Mesenchymal stem cell (in vitro differentiated cells and primary cell): ENCODE data around the gene CFAP300.

Source experiments
- DNase-seq: peaks from one replicate; pipeline ENCODE4 v3.0.0-alpha.2; 2013
- H2AFZ ChIP-seq: one replicate; pipeline ENCODE4 v1.6.1; 2013; ENCODE audit warnings: low read depth, mild to moderate bottlenecking, control low read depth, inconsistent platforms, low read length, moderate library complexity
- H2AK5ac ChIP-seq: 2 replicates; pipeline ENCODE4 v1.6.1; 2013; ENCODE audit warnings: low read length, moderate library complexity, mild to moderate bottlenecking, inconsistent platforms; ENCODE audit not compliant: severe bottlenecking
- H2BK120ac ChIP-seq: one replicate; pipeline ENCODE4 v1.6.1; 2013; ENCODE audit warnings: low read depth, mild to moderate bottlenecking, inconsistent platforms, low read length, moderate library complexity
- H2BK12ac ChIP-seq, 2 experiments: one replicate each; pipeline ENCODE4 v1.6.1; 2013; ENCODE audit warnings: inconsistent platforms in 2 of 2, low read length in 2 of 2, mild to moderate bottlenecking in 2 of 2, moderate library complexity in 2 of 2, control low read depth in 1 of 2
- H2BK15ac ChIP-seq: one replicate; pipeline ENCODE4 v1.6.1; 2013; ENCODE audit warnings: mild to moderate bottlenecking, low read depth, inconsistent platforms; ENCODE audit not compliant: poor library complexity, severe bottlenecking
- H2BK5ac ChIP-seq: 2 replicates; pipeline ENCODE4 v1.6.1; 2013; ENCODE audit warnings: low read depth, mild to moderate bottlenecking, low read length, control low read depth, inconsistent platforms; ENCODE audit not compliant: poor library complexity, severe bottlenecking
- H3K14ac ChIP-seq, 2 experiments: one replicate each; pipeline ENCODE4 v1.6.1; 2013; ENCODE audit warnings: inconsistent platforms in 2 of 2, low read length in 2 of 2, control low read depth in 1 of 2, mild to moderate bottlenecking in 1 of 2, moderate library complexity in 1 of 2
- H3K18ac ChIP-seq, 2 experiments: one replicate each; pipeline ENCODE4 v1.6.1; 2013; ENCODE audit warnings: inconsistent platforms in 2 of 2, low read length in 2 of 2, control low read depth in 1 of 2, low read depth in 1 of 2, mild to moderate bottlenecking in 1 of 2
- H3K23ac ChIP-seq, 2 experiments: one replicate each; pipeline ENCODE4 v1.6.1; 2013; ENCODE audit warnings: inconsistent platforms in 2 of 2, low read length in 2 of 2, mild to moderate bottlenecking in 2 of 2, moderate library complexity in 2 of 2, control low read depth in 1 of 2
- H3K27ac ChIP-seq: 2 replicates; pipeline ENCODE4 v1.5.1; 2013; ENCODE audit warnings: mild to moderate bottlenecking, moderate library complexity, low read length, control low read depth, inconsistent platforms; ENCODE audit not compliant: poor library complexity, severe bottlenecking
- H3K27me3 ChIP-seq, 2 experiments: 2 replicates each; pipeline versions ENCODE4 v1.6.1 to v1.7.0; 2013; ENCODE audit warnings: low read length in 2 of 2, mild to moderate bottlenecking in 2 of 2, moderate library complexity in 2 of 2, control low read depth in 1 of 2, inconsistent platforms in 1 of 2; ENCODE audit not compliant: control insufficient read depth in 1 of 2, insufficient read depth in 1 of 2
- H3K36me3 ChIP-seq, 2 experiments: 2 replicates each; pipeline versions ENCODE4 v1.6.1 to v1.7.0; 2013; ENCODE audit warnings: low read length in 2 of 2, control low read depth in 1 of 2, inconsistent platforms in 1 of 2, low read depth in 1 of 2, mild to moderate bottlenecking in 1 of 2; ENCODE audit not compliant: insufficient read depth in 2 of 2, control insufficient read depth in 1 of 2
- H3K4ac ChIP-seq, 2 experiments: one replicate each; pipeline ENCODE4 v1.6.1; 2013; ENCODE audit warnings: inconsistent platforms in 2 of 2, low read length in 2 of 2, mild to moderate bottlenecking in 2 of 2, moderate library complexity in 2 of 2, control low read depth in 1 of 2, low read depth in 1 of 2
- H3K4me1 ChIP-seq: 2 replicates; pipeline ENCODE4 v1.6.1; 2013; ENCODE audit warnings: low read depth, low read length, control low read depth; ENCODE audit not compliant: control insufficient read depth, insufficient read depth
- H3K4me2 ChIP-seq: 2 replicates; pipeline ENCODE4 v1.6.1; 2013; ENCODE audit warnings: low read length, mild to moderate bottlenecking, inconsistent platforms; ENCODE audit not compliant: poor library complexity, severe bottlenecking
- H3K4me3 ChIP-seq, 2 experiments: 2 replicates each; pipeline versions ENCODE4 v1.5.1 to v1.7.0; 2013; ENCODE audit warnings: low read length in 2 of 2, mild to moderate bottlenecking in 2 of 2, control low read depth in 1 of 2, low read depth in 1 of 2; ENCODE audit not compliant: insufficient read depth in 1 of 2
- H3K79me1 ChIP-seq: replicated peaks from 2 replicates; pipeline ENCODE4 v1.6.1; 2013; ENCODE audit warnings: mild to moderate bottlenecking, control low read depth, low read length, inconsistent platforms; ENCODE audit not compliant: poor library complexity, severe bottlenecking
- H3K9ac ChIP-seq: 2 replicates; pipeline ENCODE4 v1.7.0; 2013; ENCODE audit warnings: mild to moderate bottlenecking, low read length, moderate library complexity
- H3K9me3 ChIP-seq: 2 replicates; pipeline ENCODE4 v1.7.0; 2013; ENCODE audit warnings: mild to moderate bottlenecking, low read length; ENCODE audit not compliant: control insufficient read depth
- H4K8ac ChIP-seq: one replicate; pipeline ENCODE4 v1.6.1; 2013; ENCODE audit warnings: inconsistent platforms, mild to moderate bottlenecking, low read length, moderate library complexity
- H4K91ac ChIP-seq: one replicate; pipeline ENCODE4 v1.6.1; 2013; ENCODE audit warnings: mild to moderate bottlenecking, low read length, inconsistent platforms
- WGBS: methylation state at CpG from one replicate; pipeline ENCODE4 v1.1.7; 2013; ENCODE audit warnings: mixed read lengths; 5-methylcytosine and 5-hydroxymethylcytosine counted together

CFAP300 gene

GRCh38 chr11:102114032-102114431, 66.8 kb downstream of the CFAP300 start:
- Histone ChIP-seq H3K27ac (peak overlapping the region; percentile 9), H4K91ac (no peak overlapping the region), H3K23ac (no peak overlapping the region), H3K18ac (no peak overlapping the region), H2AK5ac (no peak overlapping the region), H3K4me2 (peak overlapping the region; percentile 35), H3K4me1 (peaks cover 4% of the 10 kb centered on the region), H2BK12ac (no peak overlapping the region), H2BK15ac (no peak overlapping the region), H3K27me3 (no peaks in the 10 kb centered on the region), H3K36me3 (peaks cover 0 to 36% of the 10 kb centered on the region in 2 experiments), H3K14ac (no peak overlapping the region), H2BK120ac (no peak overlapping the region), H3K9me3 (no peaks in the 10 kb centered on the region), H2BK5ac (no peak overlapping the region), H3K4ac (no peak overlapping the region), H4K8ac (peak overlapping the region; percentile 19), H3K4me3 (peak overlapping the region in 1 of 2 experiments; percentile 82), H3K9ac (peak overlapping the region; percentile 99), H2AFZ (no peak overlapping the region), H3K79me1 (no peaks in the 10 kb centered on the region)
- peak; percentile 26 for DNase-seq
- WGBS: 70% methylated on average over 4 of the region's 4 CpGs

- Histone ChIP-seq H2BK12ac (no peak overlapping the region), H3K4me3 (no peak overlapping the region), H2AFZ (no peak overlapping the region), H2AK5ac (no peak overlapping the region), H3K9ac (peak overlapping the region; percentile 6), H3K18ac (no peak overlapping the region), H2BK5ac (no peak overlapping the region), H3K79me1 (no peaks in the 10 kb centered on the region), H3K36me3 (peaks cover 0 to 37% of the 10 kb centered on the region in 2 experiments), H3K27ac (peak overlapping the region; percentile 85), H3K23ac (no peak overlapping the region), H3K4ac (no peak overlapping the region), H4K8ac (no peak overlapping the region), H2BK15ac (no peak overlapping the region), H3K4me2 (peak overlapping the region; percentile 33), H3K27me3 (no peaks in the 10 kb centered on the region), H3K9me3 (no peaks in the 10 kb centered on the region), H3K14ac (no peak overlapping the region), H3K4me1 (peaks cover 5% of the 10 kb centered on the region), H2BK120ac (no peak overlapping the region), H4K91ac (no peak overlapping the region)
- DNase-seq: peak; percentile 69
Observed at GRCh38 chr11:102115557-102115956, 68.3 kb downstream of the CFAP300 start.

- no peak for DNase-seq
- Histone ChIP-seq H3K27ac (peak overlapping the region; percentile 41), H3K27me3 (no peaks in the 10 kb centered on the region), H3K36me3 (peaks cover 0 to 40% of the 10 kb centered on the region in 2 experiments), H3K4me2 (no peak overlapping the region), H2BK15ac (no peak overlapping the region), H4K8ac (no peak overlapping the region), H2BK12ac (no peak overlapping the region), H2AFZ (no peak overlapping the region), H2BK5ac (no peak overlapping the region), H3K4ac (no peak overlapping the region), H3K4me3 (peak overlapping the region in 1 of 2 experiments; percentile 8), H2BK120ac (no peak overlapping the region), H3K9ac (peak overlapping the region; percentile 20), H3K4me1 (peaks cover 6% of the 10 kb centered on the region), H3K18ac (no peak overlapping the region), H4K91ac (no peak overlapping the region), H3K14ac (no peak overlapping the region), H3K79me1 (no peaks in the 10 kb centered on the region), H3K23ac (no peak overlapping the region), H3K9me3 (no peaks in the 10 kb centered on the region), H2AK5ac (no peak overlapping the region)
- whole genome bisulfite sequencing: 68% methylated on average over 1 of the region's 2 CpGs
Observed at GRCh38 chr11:102116453-102117205, 69.4 kb downstream of the CFAP300 start.

GRCh38 chr11:102117472-102118113, 70.4 kb downstream of the CFAP300 start:
- Histone ChIP-seq H2AFZ (no peak overlapping the region), H3K36me3 (peaks cover 0 to 43% of the 10 kb centered on the region in 2 experiments), H2BK12ac (no peak overlapping the region), H3K4me1 (peaks cover 6% of the 10 kb centered on the region), H3K4me2 (no peak overlapping the region), H2BK5ac (no peak overlapping the region), H3K9ac (no peak overlapping the region), H3K23ac (no peak overlapping the region), H3K79me1 (no peaks in the 10 kb centered on the region), H3K14ac (no peak overlapping the region), H2AK5ac (no peak overlapping the region), H3K4ac (no peak overlapping the region), H2BK15ac (no peak overlapping the region), H4K8ac (no peak overlapping the region), H3K27ac (no peak overlapping the region), H3K18ac (no peak overlapping the region), H3K4me3 (no peak overlapping the region), H3K27me3 (no peaks in the 10 kb centered on the region), H2BK120ac (no peak overlapping the region), H3K9me3 (no peaks in the 10 kb centered on the region), H4K91ac (no peak overlapping the region)
- WGBS: 28% methylated on average over 2 of the region's 4 CpGs
- peak; percentile 49 for DNase-seq
